ENCODE measurements around the gene ZNF726.

DNA sequence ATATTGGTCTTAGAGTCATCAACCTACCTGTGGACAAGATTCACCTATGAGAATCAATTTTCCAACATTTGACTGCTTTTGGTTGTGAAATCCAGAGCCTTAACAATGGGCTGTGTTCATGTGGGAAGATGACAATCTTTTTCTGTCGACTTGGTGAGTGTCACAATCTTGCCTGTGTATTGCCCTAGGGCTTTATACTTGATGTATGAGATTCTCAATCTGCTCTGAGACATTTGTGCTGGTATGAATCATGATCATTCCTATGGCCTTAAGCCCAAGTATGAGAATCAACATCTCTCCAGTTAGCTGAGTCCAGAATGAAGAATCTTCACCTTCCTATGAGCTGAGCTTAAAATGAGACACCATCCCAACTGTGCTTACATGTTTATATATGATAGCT, 68.7 kb downstream of the ZNF726 start:
- TF ChIP-seq, protein P1, sequence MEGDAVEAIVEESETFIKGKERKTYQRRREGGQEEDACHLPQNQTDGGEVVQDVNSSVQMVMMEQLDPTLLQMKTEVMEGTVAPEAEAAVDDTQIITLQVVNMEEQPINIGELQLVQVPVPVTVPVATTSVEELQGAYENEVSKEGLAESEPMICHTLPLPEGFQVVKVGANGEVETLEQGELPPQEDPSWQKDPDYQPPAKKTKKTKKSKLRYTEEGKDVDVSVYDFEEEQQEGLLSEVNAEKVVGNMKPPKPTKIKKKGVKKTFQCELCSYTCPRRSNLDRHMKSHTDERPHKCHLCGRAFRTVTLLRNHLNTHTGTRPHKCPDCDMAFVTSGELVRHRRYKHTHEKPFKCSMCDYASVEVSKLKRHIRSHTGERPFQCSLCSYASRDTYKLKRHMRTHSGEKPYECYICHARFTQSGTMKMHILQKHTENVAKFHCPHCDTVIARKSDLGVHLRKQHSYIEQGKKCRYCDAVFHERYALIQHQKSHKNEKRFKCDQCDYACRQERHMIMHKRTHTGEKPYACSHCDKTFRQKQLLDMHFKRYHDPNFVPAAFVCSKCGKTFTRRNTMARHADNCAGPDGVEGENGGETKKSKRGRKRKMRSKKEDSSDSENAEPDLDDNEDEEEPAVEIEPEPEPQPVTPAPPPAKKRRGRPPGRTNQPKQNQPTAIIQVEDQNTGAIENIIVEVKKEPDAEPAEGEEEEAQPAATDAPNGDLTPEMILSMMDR (IDR thresholded peaks at IDR 0.05; ENCODE audit: extremely low read depth in 1 of 2, insufficient read depth in 1 of 2, low read depth in 1 of 2, low read length in 2 of 2), result no peak
- no peak for TF ChIP-seq POLR2AphosphoS5 (IDR thresholded peaks at IDR 0.05; ENCODE audit: insufficient read depth, low read depth, low read length)
- no peak for TF ChIP-seq EZH2 (IDR thresholded peaks at IDR 0.05; ENCODE audit: borderline replicate concordance, low read depth, low read length, severe bottlenecking)
- TF ChIP-seq POLR2A (IDR thresholded peaks at IDR 0.05; ENCODE audit: low read depth, low read length), result no peak
- TF ChIP-seq GATA2 (IDR thresholded peaks at IDR 0.05; ENCODE audit: insufficient read depth, insufficient read length, low read depth, low read length), result no peak
- TF ChIP-seq MAX (IDR thresholded peaks at IDR 0.05; ENCODE audit: insufficient read depth, insufficient read length), result no peak
- TF ChIP-seq FOS (IDR thresholded peaks at IDR 0.05; ENCODE audit: borderline replicate concordance, insufficient read depth, low read length), result no peak
- TF ChIP-seq MYC (IDR thresholded peaks at IDR 0.05; ENCODE audit: low read depth, low read length), result no peak
- TF ChIP-seq JUN (IDR thresholded peaks at IDR 0.05; ENCODE audit: borderline replicate concordance, insufficient read depth, insufficient read length, low read depth), result no peak

All from endothelial cell of umbilical vein (primary cell).